Liver (tissue), 3 donors: ENCODE results near the gene LAMB3.

Experiments
- CTCF ChIP-seq: fragments of 150-350 bp; IDR thresholded peaks from 2 replicates; pipeline ENCODE4 v1.5.1; 2017; ENCODE audit warnings: improper control_type of control experiment, low read depth, low read length; ENCODE audit not compliant: missing input control
- EGR1 ChIP-seq, 2 donors: IDR thresholded peaks; 2 replicates each; pipeline ENCODE4 v1.6.1; 2016 to 2018; ENCODE audit warnings: antibody characterized with exemption in 2 of 2, low read depth in 2 of 2
- RAD21 ChIP-seq, 2 donors: IDR thresholded peaks; 2 replicates each; pipeline ENCODE4 v1.6.1; 2016; ENCODE audit warnings: antibody characterized with exemption in 2 of 2, mild to moderate bottlenecking in 2 of 2
- donor health status: healthy.
- donor health status: healthy.

DNA sequence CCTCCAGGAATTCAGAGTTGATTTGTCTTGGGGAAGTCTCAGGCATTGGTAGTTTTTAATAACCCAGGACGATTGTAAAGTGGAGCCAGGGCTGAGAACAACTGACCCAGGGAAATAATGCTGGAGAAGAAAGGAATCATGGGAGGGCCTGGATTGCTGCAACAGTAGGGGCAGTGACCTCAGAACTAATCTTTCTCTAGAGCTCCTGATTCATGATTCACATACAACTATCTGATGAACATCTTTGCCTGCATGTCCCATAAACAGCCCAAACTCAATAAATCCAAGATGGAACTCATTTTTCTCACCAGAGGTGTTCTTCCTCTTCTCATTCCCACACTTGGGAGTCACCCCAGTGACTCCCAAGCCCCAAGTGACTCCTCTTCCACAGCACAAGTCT lies 14.9 kb upstream of the LAMB3 start:
- TF ChIP-seq CTCF: no peak
- no peak for TF ChIP-seq EGR1 (IDR thresholded peaks at IDR 0.05; ENCODE audit: low read depth in 2 of 2)
- TF ChIP-seq RAD21 (IDR thresholded peaks at IDR 0.05): no peak
